GM12872 (cell line): Measurements from ENCODE around the gene RDH5.

Experiments used
- TF ChIP-seq, protein P1 (sequence below): IDR thresholded peaks from 3 replicates; pipeline ENCODE4 v1.5.1; 2011; ENCODE audit warnings: low read depth, mild to moderate bottlenecking, low read length, moderate library complexity; ENCODE audit not compliant: insufficient read depth

The RDH5 gene

DNA sequence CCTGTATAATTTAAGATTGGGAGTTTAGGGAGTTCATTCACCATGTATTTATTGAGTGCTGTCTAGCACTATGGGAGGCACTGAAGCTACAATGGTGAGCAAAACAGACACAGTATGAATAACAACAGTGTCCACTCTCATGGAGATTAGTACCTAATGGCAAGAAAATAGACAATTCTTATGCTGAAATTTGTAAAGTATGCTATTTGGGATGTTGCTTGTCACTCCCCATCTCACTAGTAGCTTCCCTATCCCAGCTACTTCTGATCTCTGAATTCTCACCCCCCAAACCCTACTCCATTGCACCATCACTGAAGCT lies 26.7 kb downstream of the RDH5 start:
- TF ChIP-seq, protein P1, sequence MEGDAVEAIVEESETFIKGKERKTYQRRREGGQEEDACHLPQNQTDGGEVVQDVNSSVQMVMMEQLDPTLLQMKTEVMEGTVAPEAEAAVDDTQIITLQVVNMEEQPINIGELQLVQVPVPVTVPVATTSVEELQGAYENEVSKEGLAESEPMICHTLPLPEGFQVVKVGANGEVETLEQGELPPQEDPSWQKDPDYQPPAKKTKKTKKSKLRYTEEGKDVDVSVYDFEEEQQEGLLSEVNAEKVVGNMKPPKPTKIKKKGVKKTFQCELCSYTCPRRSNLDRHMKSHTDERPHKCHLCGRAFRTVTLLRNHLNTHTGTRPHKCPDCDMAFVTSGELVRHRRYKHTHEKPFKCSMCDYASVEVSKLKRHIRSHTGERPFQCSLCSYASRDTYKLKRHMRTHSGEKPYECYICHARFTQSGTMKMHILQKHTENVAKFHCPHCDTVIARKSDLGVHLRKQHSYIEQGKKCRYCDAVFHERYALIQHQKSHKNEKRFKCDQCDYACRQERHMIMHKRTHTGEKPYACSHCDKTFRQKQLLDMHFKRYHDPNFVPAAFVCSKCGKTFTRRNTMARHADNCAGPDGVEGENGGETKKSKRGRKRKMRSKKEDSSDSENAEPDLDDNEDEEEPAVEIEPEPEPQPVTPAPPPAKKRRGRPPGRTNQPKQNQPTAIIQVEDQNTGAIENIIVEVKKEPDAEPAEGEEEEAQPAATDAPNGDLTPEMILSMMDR, result no peak

DNA sequence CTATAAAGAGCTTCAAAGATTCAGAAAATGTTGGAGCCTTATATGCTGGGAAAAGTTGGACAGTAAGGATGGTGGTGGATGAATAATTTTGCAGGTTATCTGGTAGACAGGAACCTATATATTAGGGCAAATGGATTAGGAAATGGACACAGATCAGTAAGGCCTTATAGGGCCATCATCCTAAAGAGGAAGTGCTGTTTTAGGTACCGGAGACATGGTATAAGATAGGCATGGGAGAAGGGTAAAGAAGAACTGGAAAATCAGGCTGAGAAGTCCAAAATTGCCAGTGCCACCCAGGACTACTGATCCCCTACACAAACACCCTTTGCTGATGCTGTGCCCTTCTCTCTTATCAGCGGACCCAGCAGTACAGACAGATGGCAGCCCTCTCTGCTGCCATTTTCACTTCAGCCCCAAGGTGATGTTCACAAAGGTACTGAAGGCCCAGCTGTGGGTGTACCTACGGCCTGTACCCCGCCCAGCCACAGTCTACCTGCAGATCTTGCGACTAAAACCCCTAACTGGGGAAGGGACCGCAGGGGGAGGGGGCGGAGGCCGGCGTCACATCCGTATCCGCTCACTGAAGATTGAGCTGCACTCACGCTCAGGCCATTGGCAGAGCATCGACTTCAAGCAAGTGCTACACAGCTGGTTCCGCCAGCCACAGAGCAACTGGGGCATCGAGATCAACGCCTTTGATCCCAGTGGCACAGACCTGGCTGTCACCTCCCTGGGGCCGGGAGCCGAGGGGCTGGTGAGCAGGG lies 28.2 kb downstream of the RDH5 start:
- TF ChIP-seq, protein P1, result no peak

DNA sequence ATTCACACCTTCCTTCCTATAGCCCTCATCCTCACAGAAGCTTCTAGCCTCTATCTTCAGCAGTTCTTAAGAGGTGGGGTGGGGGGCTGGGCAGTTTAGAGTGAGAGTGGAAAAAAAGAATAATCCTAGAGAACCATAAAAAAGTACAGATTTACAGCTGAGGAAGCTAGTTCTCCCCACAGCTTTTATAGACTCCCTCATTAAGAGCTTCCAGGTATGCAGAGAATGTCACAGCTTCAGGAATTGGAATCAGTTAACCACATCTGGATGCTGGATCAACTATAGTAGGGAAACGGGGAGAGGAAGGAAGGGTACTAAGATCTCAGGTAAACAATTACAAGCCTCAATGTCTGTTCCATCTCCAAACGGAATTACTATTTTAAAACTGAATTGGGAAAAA lies 35.1 kb downstream of the RDH5 start:
- TF ChIP-seq, protein P1, result no peak

DNA sequence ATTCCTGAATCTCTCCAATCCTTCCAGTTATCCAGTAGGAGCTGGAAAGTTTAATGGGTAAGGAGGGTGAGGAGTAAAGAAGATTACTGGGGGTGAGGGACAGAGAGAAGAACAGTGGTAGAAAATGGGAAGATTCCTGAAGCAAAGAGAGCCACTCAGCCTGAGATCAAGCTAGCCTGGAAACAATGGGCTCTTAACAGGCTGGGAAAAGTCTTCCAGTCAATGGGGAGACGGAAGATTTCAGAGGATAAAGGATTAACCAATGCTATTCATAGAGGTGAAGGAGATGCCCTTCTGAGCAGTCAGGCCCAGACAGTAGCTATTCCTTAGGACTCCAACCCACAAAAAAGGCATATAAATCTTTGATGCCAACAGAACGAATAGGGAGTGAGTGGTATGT lies 37.5 kb downstream of the RDH5 start:
- TF ChIP-seq, protein P1, result no peak

DNA sequence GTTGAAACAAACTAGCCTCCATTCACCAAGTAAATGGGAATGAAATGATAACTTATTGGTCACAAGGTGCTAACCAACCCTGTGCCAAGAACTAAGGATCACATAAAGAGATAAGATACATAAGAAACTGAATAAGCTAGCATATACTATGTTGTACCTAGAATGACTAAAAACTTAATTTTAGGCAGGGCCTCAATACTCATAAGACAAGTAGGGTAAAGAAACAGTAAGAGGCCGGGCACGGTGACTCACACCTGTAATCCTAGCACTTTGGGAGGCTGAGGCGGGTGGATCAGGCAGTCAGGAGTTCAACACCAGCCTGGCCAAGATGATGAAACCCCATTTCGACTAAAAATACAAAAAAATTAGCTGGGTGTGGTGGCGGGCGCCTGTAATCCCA lies 40.5 kb downstream of the RDH5 start:
- TF ChIP-seq, protein P1, result no peak

DNA sequence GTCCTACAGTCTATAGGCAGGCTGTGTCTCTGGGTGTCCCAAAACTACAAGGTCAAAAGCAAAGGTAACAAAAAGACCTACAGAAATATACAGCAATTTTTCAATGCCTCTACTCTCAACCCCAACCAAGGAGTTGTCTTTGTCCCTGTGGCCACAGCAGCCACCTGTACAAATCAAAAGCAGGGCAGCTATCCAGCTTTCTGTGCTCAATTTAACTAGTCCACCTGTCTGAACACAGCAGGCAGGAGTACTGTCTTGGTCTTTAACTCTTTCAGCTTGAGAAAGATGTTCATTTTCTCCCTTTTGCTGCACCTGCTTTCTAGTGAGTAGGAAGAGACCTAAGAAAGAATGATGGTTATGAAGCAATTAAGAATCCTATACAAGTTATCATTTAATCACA lies 42.5 kb downstream of the RDH5 start:
- TF ChIP-seq, protein P1, result no peak

DNA sequence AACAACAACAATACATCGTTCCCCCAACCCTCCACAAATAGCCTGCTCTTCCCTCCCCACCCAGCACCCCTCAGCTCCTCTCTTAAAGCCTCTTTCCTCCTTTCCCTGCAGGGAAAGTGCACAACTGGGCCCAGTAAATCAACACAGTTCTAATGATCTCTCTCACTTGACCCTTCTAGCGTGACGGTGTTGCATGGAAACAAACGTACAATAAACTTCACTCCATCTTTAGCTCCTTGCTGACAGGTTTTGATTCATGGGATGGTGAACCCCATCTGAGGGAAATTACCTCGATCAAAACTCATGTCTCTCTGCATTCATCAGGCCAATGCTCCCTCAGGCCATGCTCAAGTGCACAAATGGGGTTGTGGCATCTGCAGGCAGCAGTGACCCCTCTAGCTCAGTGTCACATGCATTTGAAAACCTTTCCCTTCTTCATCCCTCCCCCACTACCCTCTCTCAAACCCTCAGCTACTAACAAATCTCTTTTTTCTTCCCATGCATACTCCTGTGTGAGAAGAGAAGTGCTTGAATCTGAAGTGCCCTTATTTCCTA lies 45.6 kb downstream of the RDH5 start:
- TF ChIP-seq, protein P1, result no peak
